ENCODE data around the gene STOX2. TPM values are rescaled to one million over a fixed set of nuclear protein-coding genes. Genes with fewer than 3 reads are reported as not detected.

STOX2 gene
- total and polyA plus RNA-seq, 2 of the 8 experiments (the other 6 are each of a cell fraction or from before 2014, with no cell fraction given), result 5.5 to 20.0 TPM

GRCh38 chr4:183977707-183978106, 72.6 kb downstream of the STOX2 start:
- Histone ChIP-seq H3K27me3 (replicated peaks in 1 of 4; ENCODE audit: control insufficient read depth in 3 of 4, extremely low read depth in 1 of 4, insufficient read depth in 3 of 4, low read length in 3 of 4) (no peaks in the 10 kb centered on the region), H3K4me3 (ENCODE audit: extremely low read depth in 1 of 4, insufficient read depth in 2 of 4, low read depth in 3 of 4, low read length in 4 of 4) (no peak overlapping the region), H3K4me1 (replicated peaks in 1 of 4; ENCODE audit: control insufficient read depth in 3 of 4, insufficient read depth in 4 of 4, low read length in 3 of 4) (no peaks in the 10 kb centered on the region), H3K18ac (ENCODE audit: extremely low read depth, low read length) (no peak overlapping the region), H3K14ac (ENCODE audit: insufficient read length) (no peak overlapping the region), H3K9me3 (ENCODE audit: insufficient read depth in 2 of 2, low read depth in 1 of 2, low read length in 1 of 2) (peaks cover 0 to 3% of the 10 kb centered on the region in 2 experiments; a peak in 1 of 4 replicates), H3K4ac (replicated peaks; ENCODE audit: insufficient read length, low read depth, low read length) (no peak overlapping the region), H3K36me3 (ENCODE audit: control insufficient read depth in 2 of 4, insufficient read depth in 4 of 4, low read length in 3 of 4) (no peaks in the 10 kb centered on the region), H2AFZ (ENCODE audit: low read length) (no peak overlapping the region), H3K23ac (ENCODE audit: insufficient read length) (no peak overlapping the region), H3K79me2 (ENCODE audit: control insufficient read depth in 1 of 2, insufficient read depth in 2 of 2, low read length in 2 of 2) (no peaks in the 10 kb centered on the region), H2BK20ac (ENCODE audit: low read length) (no peak overlapping the region), H2AK5ac (ENCODE audit: low read depth, low read length) (no peak overlapping the region), H2BK12ac (ENCODE audit: low read depth, low read length) (no peak overlapping the region), H3K79me1 (ENCODE audit: low read depth, low read length) (no peaks in the 10 kb centered on the region), H3K9ac (replicated peaks in 1 of 4; ENCODE audit: extremely low read depth in 1 of 4, low read depth in 3 of 4, low read length in 3 of 4) (no peak overlapping the region), H4K8ac (ENCODE audit: extremely low read depth, insufficient read depth, low read length) (no peak overlapping the region), H2BK120ac (replicated peaks; ENCODE audit: low read depth, low read length) (no peak overlapping the region), H4K20me1 (replicated peaks in 1 of 2; ENCODE audit: control insufficient read depth in 1 of 2, insufficient read depth in 2 of 2, low read length in 2 of 2) (no peaks in the 10 kb centered on the region), H4K5ac (ENCODE audit: insufficient read length, low read depth, low read length) (no peak overlapping the region), H3K23me2 (ENCODE audit: low read depth, low read length) (no peaks in the 10 kb centered on the region), H3K27ac (ENCODE audit: low read depth, low read length) (no peak overlapping the region), H2BK5ac (ENCODE audit: low read depth, low read length) (no peak overlapping the region), H4K91ac (replicated peaks; ENCODE audit: insufficient read length, low read length) (no peak overlapping the region), H2BK15ac (ENCODE audit: low read length) (no peak overlapping the region), H3K4me2 (ENCODE audit: insufficient read depth in 1 of 2, low read depth in 2 of 2, low read length in 2 of 2) (no peak overlapping the region), H3K56ac (replicated peaks; ENCODE audit: insufficient read length, low read depth, low read length) (no peak overlapping the region)
- ChIA-PET POLR2A (ENCODE audit: partially characterized antibody) (no interaction called here), CTCF (ENCODE audit: partially characterized antibody) (no interaction called here)
- DNase-seq (ENCODE audit: low read depth in 1 of 2, low spot score in 2 of 2), result no peak
- TF ChIP-seq SIN3A (conservative IDR thresholded peaks at IDR 0.05 in 1 of 2, IDR thresholded peaks at IDR 0.05 in 1 of 2; ENCODE audit: low read depth in 1 of 2, low read length in 2 of 2) (no peak), CBX8 (IDR thresholded peaks at IDR 0.05; ENCODE audit: borderline replicate concordance, low read depth, low read length) (no peak), YY1 (IDR thresholded peaks at IDR 0.05; ENCODE audit: low read depth, low read length) (no peak)
- FAIRE-seq, result no peak
